ENCODE results near the gene SYPL1.

Gene SYPL1

DNA sequence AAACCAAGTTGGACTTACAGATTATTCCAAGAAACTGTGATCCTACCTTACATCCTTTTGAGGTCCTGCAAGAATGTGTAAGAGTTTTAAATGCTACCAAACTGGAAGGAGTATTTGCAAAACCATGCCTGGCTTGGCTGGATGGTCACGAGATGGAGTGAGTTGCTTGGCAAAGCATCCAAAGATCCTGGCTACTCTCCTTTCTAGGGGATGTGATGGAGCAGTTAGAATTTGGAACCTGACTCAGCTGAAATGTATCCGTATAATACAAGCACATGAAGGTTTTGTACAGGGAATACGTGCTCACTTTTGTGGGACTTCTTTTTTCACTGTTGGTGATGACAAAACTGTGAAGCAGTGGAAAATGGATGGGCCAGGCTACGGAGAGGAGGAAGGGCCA is 13.3 kb upstream of the SYPL1 start:
- DNase-seq (ENCODE audit: extremely low spot score): no peak
- CTCF ChIA-PET: no interaction called here
- POLR2A ChIA-PET: interaction anchor here (1.7 kb wide), 1 partner anchor 9 kb away, joined by 4 read pairs; no protein-coding TSS in a partner anchor
- no peak for TF ChIP-seq BHLHE40 (IDR thresholded peaks at IDR 0.05; ENCODE audit: borderline replicate concordance)
- no peak for TF ChIP-seq NFRKB (IDR thresholded peaks at IDR 0.05)
- no peak for TF ChIP-seq SUZ12 (IDR thresholded peaks at IDR 0.05)
- TF ChIP-seq L3MBTL2 (conservative IDR thresholded peaks at IDR 0.05): no peak
- TF ChIP-seq, protein P1, sequence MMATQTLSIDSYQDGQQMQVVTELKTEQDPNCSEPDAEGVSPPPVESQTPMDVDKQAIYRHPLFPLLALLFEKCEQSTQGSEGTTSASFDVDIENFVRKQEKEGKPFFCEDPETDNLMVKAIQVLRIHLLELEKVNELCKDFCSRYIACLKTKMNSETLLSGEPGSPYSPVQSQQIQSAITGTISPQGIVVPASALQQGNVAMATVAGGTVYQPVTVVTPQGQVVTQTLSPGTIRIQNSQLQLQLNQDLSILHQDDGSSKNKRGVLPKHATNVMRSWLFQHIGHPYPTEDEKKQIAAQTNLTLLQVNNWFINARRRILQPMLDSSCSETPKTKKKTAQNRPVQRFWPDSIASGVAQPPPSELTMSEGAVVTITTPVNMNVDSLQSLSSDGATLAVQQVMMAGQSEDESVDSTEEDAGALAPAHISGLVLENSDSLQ (IDR thresholded peaks at IDR 0.05): no peak
- TF ChIP-seq FOXM1 (IDR thresholded peaks at IDR 0.05; ENCODE audit: borderline replicate concordance): no peak
- TF ChIP-seq LEF1 (IDR thresholded peaks at IDR 0.05; ENCODE audit: borderline replicate concordance): no peak
- no peak for TF ChIP-seq CTBP1 (IDR thresholded peaks at IDR 0.05; ENCODE audit: borderline replicate concordance)
- TF ChIP-seq HDGF (IDR thresholded peaks at IDR 0.05; ENCODE audit: borderline replicate concordance): no peak
- no peak for TF ChIP-seq FOXA1 (IDR thresholded peaks at IDR 0.05)
- no peak for TF ChIP-seq ELF4 (IDR thresholded peaks at IDR 0.05)
- TF ChIP-seq ARNT (IDR thresholded peaks at IDR 0.05): no peak
- TF ChIP-seq SP1 (IDR thresholded peaks at IDR 0.05): no peak
- no peak for TF ChIP-seq ZNF384 (IDR thresholded peaks at IDR 0.05)
- no peak for TF ChIP-seq FOXK2 (IDR thresholded peaks at IDR 0.05)
- TF ChIP-seq TARDBP (IDR thresholded peaks at IDR 0.05): no peak

DNA sequence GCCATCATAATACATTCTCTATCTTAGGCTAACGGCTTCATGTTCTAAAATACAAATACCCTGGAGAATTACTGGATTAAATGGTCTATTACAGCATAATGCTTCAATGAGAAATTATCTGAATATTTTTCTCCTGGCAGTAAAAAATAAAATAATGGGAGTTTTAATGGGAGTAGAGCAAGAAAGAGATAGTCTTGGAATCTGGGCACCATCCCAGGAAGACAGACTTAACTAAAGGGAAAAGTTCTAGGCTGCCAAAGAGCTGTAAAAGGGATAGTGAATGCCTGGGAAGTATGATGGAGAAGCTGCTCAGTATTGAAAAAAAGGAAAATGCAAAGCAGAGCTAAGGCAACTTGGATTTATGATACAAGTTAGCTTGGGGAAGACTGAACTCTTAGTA is 12.1 kb upstream of the SYPL1 start:
- no peak for DNase-seq (ENCODE audit: extremely low spot score)
- no peak for TF ChIP-seq FOXK2 (IDR thresholded peaks at IDR 0.05)
- TF ChIP-seq ELF4 (IDR thresholded peaks at IDR 0.05): no peak
- no peak for TF ChIP-seq LEF1 (IDR thresholded peaks at IDR 0.05; ENCODE audit: borderline replicate concordance)
- TF ChIP-seq, protein P1 (IDR thresholded peaks at IDR 0.05): no peak
- no peak for TF ChIP-seq HDGF (IDR thresholded peaks at IDR 0.05; ENCODE audit: borderline replicate concordance)
- TF ChIP-seq FOXM1 (IDR thresholded peaks at IDR 0.05; ENCODE audit: borderline replicate concordance): no peak
- TF ChIP-seq SP1 (IDR thresholded peaks at IDR 0.05): no peak
- TF ChIP-seq CTBP1 (IDR thresholded peaks at IDR 0.05; ENCODE audit: borderline replicate concordance): no peak
- no peak for TF ChIP-seq ARNT (IDR thresholded peaks at IDR 0.05)
- TF ChIP-seq FOXA1 (IDR thresholded peaks at IDR 0.05): no peak
- CTCF ChIA-PET: no interaction called here
- POLR2A ChIA-PET: no interaction called here

DNA sequence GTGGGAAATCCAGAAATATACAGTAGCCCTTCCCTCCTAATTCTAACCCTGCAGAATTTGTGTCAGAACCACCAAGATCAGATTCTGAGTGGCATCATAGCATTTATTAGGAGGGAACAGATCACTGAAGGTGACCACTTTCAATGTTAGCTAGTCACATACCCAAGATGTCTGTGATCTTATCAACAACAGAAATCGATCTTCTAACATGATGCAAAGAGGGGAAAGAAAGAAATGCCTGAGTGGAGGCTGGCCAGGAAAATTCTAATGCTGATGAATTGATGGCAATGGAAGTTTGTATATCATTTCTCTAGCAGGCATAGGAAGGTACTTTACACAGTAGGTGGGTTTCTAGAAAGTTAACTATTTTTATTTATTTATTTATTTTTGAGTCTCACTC is 10.6 kb upstream of the SYPL1 start:
- DNase-seq (ENCODE audit: extremely low spot score): no peak
- no peak for TF ChIP-seq CTBP1 (IDR thresholded peaks at IDR 0.05; ENCODE audit: borderline replicate concordance)
- no peak for TF ChIP-seq FOXK2 (IDR thresholded peaks at IDR 0.05)
- TF ChIP-seq L3MBTL2 (conservative IDR thresholded peaks at IDR 0.05): no peak
- TF ChIP-seq ZNF384 (IDR thresholded peaks at IDR 0.05): no peak
- TF ChIP-seq BHLHE40 (IDR thresholded peaks at IDR 0.05; ENCODE audit: borderline replicate concordance): no peak
- TF ChIP-seq LEF1 (IDR thresholded peaks at IDR 0.05; ENCODE audit: borderline replicate concordance): no peak
- no peak for TF ChIP-seq ELF4 (IDR thresholded peaks at IDR 0.05)
- TF ChIP-seq, protein P1 (IDR thresholded peaks at IDR 0.05): no peak
- no peak for TF ChIP-seq FOXA1 (IDR thresholded peaks at IDR 0.05)
- CTCF ChIA-PET: no interaction called here
- POLR2A ChIA-PET: no interaction called here

DNA sequence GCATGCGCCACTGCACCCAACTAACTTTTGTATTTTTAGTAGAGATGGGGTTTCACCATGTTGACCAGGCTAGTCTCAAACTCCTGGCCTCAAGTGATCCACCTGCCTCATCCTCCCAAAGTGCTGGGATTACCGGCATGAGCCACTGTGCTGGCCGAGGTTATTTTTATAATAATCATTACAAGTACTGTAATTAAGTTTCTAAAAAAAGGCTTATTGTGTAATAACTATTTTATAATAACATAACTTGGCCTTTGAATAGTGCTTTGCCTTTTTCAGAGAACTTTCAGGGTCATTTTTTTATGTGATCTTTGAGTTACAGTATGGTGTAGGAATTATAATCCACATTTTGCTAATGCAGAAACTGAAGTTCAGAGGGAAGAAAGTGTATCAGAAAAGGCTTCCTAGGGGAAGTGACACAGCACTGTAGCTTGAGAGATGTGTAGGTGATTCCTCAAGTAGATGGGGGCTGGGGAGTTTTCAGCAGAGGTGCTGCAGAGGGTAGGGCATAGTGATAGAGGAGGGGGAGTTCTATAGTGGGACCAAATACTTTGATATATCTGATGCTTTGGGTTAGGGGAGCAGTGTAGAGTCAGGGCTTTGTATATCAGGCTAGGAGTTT is 9.2 kb upstream of the SYPL1 start:
- no peak for DNase-seq (ENCODE audit: extremely low spot score)
- ChIA-PET POLR2A (no interaction called here), CTCF (no interaction called here)
- no peak for TF ChIP-seq ZNF384 (IDR thresholded peaks at IDR 0.05)
- no peak for TF ChIP-seq HDGF (IDR thresholded peaks at IDR 0.05; ENCODE audit: borderline replicate concordance)
- TF ChIP-seq ELF4 (IDR thresholded peaks at IDR 0.05): no peak
- TF ChIP-seq NFRKB (IDR thresholded peaks at IDR 0.05): no peak
- TF ChIP-seq FOXA1 (IDR thresholded peaks at IDR 0.05): no peak

DNA sequence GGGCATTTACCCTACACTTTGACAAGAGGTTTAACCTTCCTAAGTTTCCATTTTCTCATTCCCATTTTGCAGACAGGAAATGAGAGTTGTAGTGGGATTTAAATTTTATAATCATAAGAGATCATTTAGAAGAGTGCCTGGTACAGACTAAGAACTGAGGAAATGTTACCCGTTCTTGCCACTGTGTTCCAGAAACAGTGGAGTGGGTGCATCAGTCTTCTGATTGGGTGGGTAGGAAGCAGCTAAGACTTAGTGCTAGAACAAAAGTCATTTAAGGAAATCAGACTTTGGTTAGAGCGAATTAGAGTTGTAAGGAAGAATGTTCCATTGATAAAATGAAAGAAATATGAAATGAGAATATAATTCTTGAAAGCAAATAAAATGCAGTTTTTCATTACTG is 8.4 kb upstream of the SYPL1 start:
- DNase-seq (ENCODE audit: extremely low spot score): no peak
- POLR2A ChIA-PET: no interaction called here
- CTCF ChIA-PET: no interaction called here
- TF ChIP-seq ZNF384 (IDR thresholded peaks at IDR 0.05) (no peak), SUZ12 (IDR thresholded peaks at IDR 0.05) (no peak), FOXK2 (IDR thresholded peaks at IDR 0.05) (no peak), SP1 (IDR thresholded peaks at IDR 0.05) (no peak), CTBP1 (IDR thresholded peaks at IDR 0.05; ENCODE audit: borderline replicate concordance) (no peak), FOXA1 (IDR thresholded peaks at IDR 0.05) (no peak), TARDBP (IDR thresholded peaks at IDR 0.05) (no peak), NFRKB (IDR thresholded peaks at IDR 0.05) (no peak), L3MBTL2 (conservative IDR thresholded peaks at IDR 0.05) (no peak), ELF4 (IDR thresholded peaks at IDR 0.05) (no peak), ARNT (IDR thresholded peaks at IDR 0.05) (no peak), BHLHE40 (IDR thresholded peaks at IDR 0.05; ENCODE audit: borderline replicate concordance) (no peak), LEF1 (IDR thresholded peaks at IDR 0.05; ENCODE audit: borderline replicate concordance) (no peak), FOXM1 (IDR thresholded peaks at IDR 0.05; ENCODE audit: borderline replicate concordance) (no peak), HDGF (IDR thresholded peaks at IDR 0.05; ENCODE audit: borderline replicate concordance) (no peak)
- TF ChIP-seq, protein P1 (IDR thresholded peaks at IDR 0.05): no peak

DNA sequence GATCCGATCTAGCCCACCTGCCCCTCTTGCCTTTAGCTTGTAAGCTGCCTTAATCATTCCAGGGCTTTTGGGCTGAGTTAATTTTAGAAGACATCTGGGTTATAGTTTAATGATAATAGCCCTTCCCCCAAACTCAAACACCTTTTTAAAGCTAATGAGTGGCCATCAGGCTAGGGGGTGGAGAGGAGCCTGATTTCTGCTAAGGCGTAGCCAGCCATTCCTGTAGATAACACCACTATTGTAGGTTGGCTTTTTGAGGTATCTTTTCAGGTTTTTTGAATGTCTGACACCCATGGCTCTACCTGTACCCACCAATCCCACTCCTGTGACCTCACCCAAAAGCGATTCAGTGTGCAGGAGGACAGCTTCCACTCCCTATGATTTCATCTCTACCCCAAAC is 7.6 kb upstream of the SYPL1 start:
- ChIA-PET CTCF (no interaction called here), POLR2A (no interaction called here)
- TF ChIP-seq ZNF384 (IDR thresholded peaks at IDR 0.05) (no peak), FOXA1 (IDR thresholded peaks at IDR 0.05) (no peak), CTBP1 (IDR thresholded peaks at IDR 0.05; ENCODE audit: borderline replicate concordance) (no peak), L3MBTL2 (conservative IDR thresholded peaks at IDR 0.05) (no peak), NFRKB (IDR thresholded peaks at IDR 0.05) (no peak), HDGF (IDR thresholded peaks at IDR 0.05; ENCODE audit: borderline replicate concordance) (no peak), FOXM1 (IDR thresholded peaks at IDR 0.05; ENCODE audit: borderline replicate concordance) (no peak), SP1 (IDR thresholded peaks at IDR 0.05) (no peak)
- DNase-seq (ENCODE audit: extremely low spot score): no peak

Data from HEK293T (cell line).